GM21619 (cell line): ENCODE data around the gene PRRG2.

Experiments
- ATAC-seq: cut with Tn5 transposase; IDR thresholded peaks from one replicate; pipeline ENCODE4 v1.9.1; 2021; ENCODE audit not compliant: unreplicated experiment

The PRRG2 gene

DNA sequence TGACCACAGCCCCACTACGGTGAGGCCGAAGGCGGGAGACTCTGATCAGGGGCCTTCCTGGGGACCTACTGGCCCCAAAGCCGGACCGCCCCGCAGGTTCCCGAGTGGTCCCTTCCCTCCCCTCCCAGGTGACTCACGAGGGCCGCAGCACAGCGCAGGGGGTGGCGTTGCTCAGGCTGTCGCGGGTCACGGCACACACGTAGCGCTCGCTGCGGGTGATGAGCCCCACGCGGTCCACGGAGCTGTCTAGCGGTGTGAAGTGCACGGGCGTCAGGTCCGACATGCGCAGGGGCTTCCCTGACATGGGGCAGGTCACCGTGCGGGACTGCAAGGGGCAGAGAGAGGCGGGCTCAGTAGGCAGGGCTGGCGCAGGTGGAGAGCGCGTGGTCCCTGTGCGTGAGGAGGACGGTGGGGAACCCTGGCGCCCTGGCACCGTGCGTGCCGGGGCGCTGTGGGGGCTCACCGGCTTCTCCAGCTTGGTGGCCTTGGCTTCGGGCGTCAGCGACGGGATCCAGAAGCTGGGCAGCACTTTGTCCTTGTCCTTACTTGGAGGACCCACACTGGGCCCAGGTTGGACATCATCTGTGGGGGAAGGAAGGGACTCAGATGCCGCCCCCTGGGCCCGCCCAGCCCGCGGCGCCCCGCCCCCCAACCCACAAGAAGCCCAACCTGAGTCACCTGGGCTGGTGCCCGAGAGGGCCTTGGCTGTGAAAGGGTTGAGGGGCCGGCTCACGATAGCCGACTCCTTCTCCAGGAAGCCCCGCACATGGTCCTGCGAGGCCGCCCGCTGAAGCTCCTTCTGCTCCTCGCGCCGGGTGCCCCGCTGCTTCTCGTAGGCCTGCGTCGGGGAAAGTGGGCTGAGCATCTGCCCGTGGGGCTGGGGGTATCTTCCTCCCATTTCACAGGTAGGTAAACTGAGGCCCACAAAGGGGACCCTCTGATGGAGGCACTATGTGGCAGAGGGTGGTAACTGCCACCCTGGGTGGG is 24.4 kb upstream of the PRRG2 start:
- ATAC-seq: no peak

DNA sequence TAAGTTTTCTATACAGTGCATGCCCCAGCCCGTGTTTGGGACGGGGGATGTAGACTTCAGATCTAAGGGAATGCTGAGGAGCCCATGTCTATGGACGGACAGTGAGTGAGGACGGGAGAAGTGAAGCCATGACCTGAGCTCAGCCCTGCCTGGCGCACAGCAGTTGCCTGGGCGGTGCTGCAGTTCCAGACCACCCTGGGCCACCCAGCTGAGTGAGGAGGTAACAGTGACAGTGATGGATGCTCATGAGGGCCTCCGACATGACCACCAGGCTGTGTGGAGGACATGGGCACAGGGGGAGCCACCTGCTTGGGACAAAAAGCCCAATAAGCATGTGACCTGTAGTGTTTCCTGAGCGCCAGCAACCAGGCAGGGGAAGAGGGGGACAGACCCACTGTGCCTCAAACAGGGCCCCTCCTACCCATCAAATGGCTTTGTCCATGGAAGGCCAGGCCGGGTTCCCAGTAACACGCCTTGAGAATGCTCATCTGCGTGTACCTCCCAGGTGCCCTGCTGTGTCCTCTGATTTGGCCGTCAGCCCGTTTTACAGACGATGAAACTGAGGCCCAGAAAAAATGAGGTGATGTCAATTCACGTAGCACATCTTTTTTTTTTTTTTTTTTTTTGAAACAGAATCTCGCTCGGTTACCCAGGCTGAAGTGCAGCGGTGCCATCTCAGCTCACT is 23.3 kb upstream of the PRRG2 start:
- no peak for ATAC-seq

DNA sequence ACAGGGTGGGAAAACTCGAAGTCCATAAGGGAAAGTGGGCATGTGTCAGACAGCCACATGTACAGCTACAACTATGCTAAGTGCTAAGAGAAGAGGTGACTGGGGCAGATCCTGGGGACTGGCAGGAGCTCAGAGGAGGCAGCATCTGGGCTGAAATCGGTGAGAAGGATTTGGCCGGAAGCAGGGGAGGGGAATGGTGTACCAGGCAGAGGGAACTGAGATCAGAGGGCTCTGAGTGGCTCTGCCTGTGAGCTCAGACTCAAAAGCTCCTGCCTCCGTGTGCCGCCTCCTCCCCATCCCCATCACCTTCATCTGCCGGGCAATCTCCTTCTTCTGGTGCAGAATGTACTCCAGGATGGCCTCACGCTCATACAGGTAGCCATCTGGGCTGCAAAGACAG is 22.5 kb upstream of the PRRG2 start:
- ATAC-seq: no peak

DNA sequence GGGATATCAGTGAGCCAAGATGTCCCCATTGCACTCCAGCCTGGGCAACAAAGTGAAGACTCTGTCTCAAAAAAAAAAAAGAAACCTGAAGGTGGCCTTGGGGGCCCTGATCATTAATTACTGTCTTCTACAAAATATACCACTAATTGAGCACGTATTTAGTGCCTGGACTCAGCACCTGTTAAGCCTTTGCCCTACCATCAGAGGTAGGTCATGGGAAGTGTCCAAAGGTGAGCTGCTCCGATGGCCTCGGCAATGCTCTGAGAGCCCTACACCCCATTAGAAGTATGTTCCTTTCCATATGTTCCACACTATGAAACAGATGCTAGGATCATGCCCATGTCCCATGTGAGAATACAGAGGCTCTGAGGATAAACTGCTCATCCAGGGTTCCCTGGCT is 21.7 kb upstream of the PRRG2 start:
- no peak for ATAC-seq

DNA sequence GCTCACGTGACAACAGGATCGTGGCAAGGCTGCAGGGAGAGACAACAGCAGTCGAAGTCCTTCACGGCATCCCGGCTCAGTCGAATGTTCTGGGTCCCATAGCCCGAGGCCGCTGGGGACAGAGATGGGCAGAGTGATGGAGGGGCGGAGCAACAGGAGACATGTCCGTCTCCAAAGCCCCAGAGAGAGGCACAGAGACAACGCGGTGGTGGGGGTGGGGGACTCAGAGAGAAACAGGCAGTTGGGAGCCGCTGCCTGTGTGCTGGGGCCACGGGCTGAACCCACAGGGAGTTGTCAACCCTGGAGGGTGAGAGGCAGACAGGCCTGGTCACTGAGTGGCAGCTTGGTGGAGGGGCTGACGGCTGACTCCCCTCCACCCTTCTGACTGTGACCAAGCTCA is 21.2 kb upstream of the PRRG2 start:
- ATAC-seq: no peak

DNA sequence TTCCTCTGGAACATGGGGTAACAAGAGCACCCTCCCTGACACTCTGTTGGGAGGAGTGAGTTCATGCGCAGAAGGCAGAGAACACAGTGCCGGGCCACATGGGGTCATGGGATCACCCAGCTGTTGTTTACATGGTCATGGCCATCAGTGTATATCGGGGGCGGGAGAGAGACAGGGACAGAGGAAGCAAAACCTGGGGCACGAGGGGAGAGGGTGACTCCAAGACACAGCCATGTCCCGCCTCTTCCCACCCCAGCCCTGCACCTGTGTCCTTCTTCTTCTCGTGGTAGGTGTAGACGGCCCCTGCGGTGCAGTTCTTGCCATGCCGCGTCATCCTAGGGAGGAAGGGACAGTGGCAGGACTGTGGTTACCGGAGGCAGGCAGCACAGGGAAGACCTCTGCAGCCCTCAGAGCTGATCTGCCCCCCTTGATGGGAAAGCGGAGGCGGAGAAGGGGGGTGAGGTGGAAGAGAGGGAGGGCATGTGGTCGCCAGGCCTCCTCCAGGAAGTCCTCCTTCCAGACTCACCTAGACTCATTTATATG is 20.7 kb upstream of the PRRG2 start:
- no peak for ATAC-seq

DNA sequence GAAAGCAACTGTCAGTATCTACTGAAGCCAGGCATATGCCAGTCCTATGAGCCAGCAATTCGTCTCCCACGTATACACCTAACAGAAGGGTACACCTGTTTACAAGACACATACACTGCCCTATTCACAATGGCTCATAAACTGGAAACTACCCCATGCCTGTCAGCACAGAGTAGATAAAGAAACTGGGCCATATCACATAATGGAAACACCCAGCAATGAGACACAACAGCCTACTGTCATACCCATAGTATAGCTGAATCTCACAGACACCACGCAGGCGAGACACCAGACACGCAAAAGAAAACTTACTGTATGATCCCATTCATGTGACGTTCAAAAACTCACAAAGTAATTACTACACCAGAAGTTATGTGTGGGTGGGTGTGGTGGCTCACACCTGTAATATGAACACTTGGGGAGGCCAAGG is 16.5 kb upstream of the PRRG2 start:
- ATAC-seq: no peak

DNA sequence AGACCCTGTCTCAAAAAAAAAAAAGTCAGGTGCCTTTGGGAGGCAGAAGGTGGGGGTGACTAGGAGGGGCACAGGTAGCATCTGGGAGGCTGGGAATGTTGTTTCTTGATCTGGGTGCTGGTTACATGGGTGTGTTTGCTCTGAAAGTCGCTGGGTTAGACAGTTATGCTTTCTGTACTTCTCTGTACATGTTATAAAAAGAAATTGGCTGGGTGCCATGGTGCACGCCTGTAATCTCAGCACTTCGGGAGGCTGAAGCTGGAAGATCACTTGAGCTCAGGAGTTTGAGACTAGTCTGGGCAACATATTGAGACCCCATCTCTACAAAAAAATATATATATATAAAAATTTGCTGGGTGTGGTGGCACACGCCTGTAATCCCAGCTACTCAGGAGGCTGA is 15.9 kb upstream of the PRRG2 start:
- no peak for ATAC-seq

DNA sequence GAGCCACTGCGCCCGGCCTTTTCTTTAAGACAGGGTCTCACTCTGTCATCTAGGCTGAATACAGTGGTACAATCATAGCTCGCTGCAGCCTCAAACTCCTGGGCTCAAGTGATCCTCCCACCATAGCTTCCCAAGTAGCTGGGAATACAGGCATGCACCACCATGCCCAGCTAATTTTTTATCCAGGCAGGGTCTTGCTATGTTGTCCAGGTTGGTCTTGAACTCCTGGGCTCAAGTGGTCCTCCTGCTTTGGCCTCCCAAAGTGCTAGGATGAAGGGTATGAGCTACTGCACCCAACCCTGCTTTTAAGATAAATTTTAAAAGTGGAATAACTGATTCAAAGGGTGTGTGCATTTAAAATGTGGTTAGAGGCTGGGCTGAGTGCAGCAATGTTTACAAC is 14.8 kb upstream of the PRRG2 start:
- ATAC-seq: no peak

DNA sequence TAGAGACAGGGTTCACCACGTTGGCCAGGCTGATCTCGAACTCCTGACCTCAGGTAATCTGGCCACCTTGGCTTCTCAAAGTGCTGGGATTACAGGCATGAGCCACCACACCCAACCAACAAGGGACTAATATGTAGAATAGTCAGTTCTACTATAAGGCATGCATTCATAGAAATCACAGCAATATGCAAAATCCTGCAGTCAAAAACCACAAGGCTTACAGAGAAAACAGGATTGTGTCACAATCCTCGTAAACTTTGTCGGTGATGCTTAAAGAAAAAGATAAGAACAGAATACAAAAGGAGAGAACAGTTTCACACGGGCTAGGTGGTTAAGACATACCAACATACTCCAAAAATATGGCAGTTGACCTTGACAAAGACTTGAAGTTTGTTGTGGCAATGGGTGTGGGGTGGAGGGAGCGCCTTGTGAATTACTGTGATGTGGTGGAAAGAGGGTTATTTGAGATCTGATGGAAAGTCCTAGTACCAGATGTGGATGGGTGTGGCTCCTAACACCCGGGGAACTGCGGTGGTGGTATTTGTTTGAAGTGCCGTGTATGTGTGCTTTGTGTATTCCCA is 13.2 kb upstream of the PRRG2 start:
- ATAC-seq: no peak

DNA sequence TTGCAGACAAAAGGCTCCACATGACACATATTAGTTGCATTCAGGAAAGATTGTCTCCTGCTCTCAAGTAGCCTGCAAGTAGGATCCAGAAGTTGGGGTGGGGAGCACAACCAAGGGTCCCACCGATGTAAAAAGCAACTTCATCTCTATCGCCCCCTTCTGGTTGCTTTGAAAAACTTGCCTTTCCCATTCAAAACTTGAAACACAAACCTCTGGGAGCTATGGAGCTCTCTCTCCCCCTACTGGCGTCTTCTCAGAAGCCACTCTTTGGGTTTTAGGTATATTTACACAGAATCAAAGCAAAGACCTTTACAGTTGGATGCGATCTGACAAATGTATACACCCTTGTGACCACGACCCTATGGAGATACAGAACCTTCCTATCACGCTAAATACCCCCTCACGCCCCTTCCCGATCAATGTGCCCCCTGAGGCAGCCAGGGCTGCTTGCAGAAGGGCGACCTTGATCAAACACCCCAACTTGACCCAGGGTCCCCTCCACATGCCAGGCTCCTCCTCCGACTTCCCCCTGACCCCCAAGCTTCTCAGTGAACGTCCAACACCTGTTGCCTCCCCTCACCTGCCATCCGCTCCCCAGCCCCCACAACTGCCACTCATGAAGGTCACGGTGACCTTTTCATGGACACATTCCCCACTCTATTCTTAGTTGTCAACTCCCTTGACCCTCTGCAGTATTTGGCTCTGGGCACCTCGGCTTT is 10.8 kb upstream of the PRRG2 start:
- no peak for ATAC-seq

DNA sequence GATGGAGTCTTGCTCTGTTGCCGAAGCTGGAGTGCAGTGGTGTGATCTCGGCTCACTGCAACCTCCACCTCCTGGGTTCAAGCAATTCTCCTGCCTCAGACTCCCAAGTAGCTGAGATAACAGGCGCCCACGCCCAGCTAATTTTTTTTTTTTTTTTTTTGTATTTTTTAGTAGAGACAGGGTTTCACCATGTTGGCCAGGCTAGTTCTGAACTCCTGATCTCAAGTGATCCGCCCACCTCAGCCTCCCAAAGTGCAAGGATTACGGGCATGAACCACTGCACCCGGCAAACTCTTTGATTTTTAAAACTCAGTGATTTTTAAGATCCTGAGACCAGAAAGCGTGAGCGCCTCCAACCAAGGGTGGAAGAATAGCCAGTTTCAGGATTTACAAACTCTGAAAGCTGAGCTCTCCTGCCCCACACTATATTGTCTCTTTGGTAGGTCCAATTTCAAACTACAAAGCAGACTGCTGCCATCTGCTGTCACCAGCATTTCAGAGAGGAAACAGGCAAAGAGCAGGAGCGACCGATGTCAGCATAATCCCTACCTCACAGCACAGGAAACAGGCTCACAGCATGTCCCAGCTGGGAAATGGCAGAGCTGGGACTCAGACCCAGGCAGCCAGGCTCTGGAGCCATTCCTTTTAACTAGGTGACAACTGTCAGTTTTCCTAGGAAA is 10.0 kb upstream of the PRRG2 start:
- ATAC-seq: no peak

DNA sequence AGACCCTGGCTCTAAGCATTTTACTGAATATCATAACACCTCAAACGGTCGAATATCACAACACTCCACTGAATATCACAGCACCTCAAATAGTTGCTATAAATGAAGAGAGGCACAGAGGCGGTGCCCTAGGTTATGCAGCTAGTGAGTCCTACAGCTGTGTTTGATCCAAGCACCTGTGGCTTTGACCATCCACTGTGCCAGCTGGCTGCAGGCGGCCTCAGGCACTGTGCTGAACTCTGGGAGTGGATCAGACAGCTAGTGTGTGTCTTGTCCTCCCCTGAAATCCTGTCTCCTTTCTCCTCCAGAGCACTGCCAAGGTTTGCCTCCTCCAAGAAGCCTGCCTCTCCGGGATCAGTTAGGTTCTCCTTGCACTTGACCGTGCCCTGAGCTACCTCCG is 8.1 kb upstream of the PRRG2 start:
- no peak for ATAC-seq

DNA sequence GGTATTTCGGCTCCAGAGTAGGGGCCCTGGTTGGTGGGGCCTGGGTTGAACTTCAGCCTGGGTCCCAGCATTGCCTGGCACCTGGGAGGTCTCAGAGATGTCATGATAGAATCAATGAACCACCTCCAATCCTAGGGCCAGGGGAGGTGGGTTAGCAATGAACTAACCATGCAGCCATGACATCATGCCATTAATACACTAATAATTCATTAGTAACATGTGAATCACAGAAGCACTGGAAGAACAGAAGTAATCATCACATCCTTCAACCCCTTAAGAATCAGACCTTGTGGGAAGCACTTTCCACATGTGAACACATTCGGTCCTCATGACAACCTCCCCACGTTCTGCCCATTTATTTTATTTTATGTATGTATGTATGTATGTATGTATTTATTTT is 7.7 kb upstream of the PRRG2 start:
- ATAC-seq: no peak

DNA sequence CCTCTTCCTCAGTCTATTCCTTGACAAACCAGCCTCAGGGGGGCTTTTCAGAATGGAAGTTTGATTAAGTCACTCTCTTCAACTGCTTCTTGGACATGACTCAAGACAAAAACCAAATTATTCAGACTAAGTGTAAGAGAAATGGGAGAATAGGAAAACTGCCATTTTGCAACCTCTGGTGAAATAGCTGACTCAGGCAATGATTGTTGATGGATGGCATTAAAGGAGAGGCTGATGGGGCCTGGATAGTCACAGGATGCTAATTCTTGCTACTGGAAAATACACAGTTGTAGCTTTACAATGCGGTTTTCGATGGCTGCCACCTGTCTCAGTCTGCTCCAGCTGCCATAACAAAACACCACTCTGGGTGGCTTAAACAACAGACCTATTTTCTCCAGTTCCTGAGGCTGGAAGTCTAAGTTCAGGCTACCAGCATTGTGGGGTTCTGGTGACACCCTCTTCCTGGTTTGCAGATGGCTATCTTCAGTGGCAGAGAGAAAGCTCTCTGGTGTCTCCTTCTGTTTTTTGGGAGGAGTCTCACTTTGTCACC is 6.8 kb upstream of the PRRG2 start:
- ATAC-seq: no peak

DNA sequence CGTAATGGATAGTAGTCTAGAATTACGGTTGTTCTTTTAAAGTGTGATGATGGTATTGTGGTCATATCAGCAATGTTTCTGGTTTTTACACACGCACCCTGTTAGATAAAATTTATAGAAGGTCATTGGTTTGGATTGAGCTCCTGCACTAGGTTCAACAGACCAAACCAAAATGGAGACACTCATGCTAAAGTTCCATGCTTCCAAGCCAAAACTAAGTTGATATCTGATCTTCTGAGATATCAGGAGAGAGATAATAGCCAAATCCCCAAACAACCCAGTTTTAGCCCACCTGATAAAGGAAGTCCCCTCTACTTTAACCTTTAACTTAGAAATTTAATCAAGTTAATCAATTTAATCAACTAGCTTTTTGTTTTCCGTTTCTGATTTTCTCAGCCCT is 1.9 kb upstream of the PRRG2 start:
- ATAC-seq: no peak

DNA sequence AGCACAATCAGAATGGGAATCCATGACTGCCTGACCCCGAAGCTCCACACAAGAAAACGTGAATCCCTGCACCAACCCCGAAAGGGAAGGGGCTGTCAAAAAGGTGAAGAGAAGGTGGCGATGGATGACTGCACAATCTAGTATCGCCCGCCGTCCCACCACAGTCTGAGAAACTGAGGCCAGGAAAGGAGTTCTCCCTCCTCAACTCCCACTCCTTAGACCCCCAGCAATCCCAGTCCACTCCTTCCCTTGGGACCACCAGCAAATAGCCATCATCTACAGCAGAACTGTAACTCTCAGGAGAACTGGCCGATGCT is 1.2 kb upstream of the PRRG2 start:
- no peak for ATAC-seq

DNA sequence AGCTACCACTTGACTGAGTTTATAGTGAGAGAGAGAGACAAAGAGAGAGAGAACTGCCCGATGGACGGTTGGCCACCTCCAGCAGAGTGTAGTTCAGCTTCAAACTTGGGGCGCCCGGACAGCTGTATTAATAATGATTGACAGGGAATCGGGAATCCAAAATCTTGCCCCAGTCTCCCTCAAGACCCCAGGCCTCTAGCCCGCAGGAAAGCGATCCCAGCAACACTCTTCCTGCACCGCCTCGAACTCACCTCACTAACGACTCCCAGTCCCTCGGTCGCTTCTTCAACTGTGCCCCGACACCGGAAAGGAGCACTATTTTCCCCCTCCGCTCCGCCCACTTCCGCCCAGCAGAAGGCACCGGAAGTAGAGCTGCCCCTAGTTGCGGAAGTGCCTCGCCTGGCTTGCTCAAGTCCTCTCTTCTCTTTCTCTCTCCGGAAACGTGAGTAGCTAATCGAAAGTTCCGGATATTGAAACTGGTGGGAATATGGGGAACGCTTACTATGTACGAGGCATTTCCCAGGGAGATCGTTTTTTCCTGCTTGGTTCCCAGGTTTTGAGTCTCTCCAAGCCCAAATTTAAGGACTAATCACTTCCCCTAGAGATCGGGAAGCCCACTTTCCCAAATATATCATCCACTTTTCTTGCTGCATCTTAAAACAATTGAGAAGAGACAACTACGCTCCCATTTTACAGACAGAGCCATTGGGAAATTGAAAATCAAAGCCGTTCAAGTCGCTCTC is 681 bp upstream of the PRRG2 start, which contains the start of gene NOSIP:
Gene NOSIP, minus strand, starts transcription at position 293 of the 743 bp plus-strand sequence. CDS start 19,865 bp downstream, outside the sequence.
- peak; percentile 84 for ATAC-seq

DNA sequence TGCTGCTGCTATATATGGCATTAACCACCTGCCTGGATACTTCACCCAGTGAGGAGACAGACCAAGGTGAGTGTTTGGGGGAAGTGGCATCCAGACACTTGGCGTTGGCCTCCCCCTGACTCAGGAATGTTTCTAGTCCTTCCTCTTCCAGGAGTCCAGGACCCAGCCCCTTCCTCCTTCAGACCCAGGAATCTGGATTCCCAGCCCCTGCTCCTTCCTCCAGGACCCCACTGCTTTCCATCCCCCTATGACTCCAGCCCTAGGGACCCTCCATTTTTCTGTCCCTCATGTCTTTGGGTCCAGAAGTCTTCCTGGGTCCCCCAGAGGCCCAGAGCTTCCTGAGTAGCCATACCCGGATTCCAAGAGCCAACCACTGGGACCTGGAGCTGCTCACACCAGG is 2.1 kb downstream of the PRRG2 start:
- ATAC-seq: no peak

DNA sequence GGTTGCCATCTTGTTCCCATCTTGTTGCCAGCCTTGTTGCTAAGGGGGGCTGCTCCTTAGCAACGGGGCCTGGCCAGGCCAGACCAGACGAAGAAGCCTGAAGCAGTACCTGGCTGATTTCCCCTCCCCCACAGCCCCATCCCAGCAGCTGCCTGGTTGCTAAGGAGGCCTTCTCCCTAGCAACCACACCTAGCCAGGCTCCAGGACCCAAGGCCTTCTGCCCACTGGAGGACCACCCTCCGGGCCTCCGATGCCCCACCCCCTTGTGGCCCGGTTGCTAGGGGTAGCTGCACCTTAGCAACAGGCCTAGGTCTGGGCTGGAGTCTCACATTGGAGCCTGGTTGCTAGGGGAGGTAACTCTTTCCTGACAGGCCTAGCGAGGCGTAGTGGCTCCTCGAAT is 3.9 kb downstream of the PRRG2 start:
- ATAC-seq: no peak
